T-helper 9 cell (primary cell): ENCODE results near the gene SRPK2.
"Not testable (repeated sequence)": the region's sequence is repeated elsewhere in the genome, so short reads cannot be mapped to it uniquely, and the experiment has no call there.

Source experiments
- DNase-seq: peaks from one replicate; pipeline ENCODE4 v3.0.0-alpha.2; 2020

The SRPK2 gene

DNA sequence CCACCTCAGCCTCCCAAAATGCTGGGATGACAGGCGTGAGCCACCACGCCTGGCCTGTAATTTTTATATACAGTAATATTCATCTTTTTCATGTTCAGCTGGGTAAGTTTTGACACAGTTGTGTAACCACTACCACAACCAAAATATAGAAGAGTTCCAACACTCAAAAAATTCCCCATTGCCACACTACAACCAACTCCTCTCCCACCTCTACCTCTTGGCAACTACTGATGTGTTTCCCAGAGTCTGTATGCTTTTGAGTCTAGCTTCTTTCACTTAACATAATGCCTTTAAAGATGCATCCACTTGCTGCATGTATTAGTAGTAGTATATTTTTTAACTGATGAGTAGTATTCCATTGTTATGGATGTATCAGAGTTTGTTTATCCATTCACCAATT is 90.7 kb downstream of the SRPK2 start:
- DNase-seq, result no peak

DNA sequence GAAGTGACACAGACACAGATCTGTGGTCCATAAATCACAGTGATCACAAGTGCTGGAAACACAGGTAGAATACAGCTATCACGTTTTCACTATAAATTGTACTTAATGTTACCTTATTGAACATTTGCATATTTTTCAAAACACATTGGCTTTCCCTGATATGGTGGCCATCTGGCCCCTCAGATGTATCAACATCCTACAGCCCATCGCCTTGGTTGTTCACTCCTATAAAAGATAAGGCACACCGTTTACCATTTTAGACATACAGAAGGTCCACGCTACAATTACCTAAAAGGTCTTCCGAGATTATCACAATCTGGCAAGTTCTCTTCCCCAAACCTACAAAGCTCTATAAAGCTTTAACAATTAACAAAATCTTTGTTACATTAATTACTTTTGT is 91.4 kb downstream of the SRPK2 start:
- no peak for DNase-seq

DNA sequence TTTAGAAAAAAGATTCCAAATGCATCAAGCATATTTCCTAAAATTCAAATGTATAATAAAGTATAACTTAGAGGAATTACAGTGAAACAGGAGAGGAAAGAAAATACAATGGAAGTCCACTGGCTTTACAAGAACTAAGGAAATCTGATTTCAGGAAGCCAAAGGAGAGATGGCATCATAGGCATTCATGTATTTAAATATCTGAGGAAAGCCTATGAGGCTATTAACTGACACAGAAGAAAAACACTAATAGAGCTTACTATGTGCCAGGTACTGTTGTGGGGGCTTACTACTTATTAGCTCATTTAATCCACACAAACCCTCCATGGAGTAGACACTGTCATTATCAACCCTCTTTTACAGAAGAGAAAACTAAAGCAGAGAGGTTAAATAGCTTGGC is 92.2 kb downstream of the SRPK2 start:
- no peak for DNase-seq

DNA sequence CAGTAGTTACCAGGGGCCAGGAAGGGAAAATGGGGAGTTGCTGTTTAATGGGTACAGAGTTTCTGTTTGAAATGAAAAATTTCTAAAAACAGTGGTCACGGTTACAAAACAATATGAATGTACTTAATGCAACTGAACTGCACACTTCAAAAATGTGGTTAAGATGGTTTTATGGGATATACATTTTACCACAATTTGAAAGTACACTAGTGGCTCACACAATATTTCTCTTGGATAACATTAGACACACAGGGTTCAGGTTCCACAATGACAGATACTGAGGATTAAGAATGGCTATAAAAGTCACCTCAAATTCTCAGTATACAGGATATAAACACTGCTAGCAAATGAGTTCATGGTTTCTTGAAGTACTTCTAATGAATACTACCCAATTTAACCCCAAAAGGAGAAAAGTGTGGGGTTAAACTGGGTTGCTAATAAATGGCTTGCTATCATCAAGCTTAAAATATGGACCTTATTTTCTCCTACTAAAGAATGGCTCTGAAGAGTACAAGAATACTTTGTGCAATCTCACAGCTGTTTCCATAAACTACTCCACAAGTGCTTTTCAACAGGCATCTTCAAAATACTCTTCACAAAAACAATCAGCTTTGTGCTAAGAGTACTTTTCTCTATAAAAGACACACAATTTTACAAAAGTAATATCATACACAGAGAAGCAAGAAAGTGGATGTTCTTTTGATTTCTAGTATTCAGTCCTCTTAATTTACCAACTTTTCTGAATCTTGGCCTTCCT is 92.9 kb downstream of the SRPK2 start:
- no peak for DNase-seq

DNA sequence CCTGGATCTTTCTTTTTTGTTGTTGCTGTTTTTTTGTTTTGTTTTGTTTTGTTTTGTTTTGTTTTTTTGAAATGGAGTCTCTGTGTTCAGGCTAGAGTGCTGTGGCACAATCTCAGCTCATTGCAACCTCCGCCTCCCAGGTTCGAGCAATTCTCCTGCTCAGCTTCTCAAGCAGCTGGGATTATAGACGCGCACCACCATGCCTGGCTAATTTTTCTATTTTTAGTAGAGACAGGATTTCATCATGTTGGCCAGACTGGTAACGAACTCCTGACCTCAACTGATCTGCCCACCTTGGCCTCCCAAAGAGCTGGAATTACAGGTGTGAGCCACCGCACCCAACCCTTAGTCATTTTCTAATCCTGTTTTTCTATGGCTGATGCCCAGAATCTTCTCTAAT is 94.2 kb downstream of the SRPK2 start:
- DNase-seq, result not testable (repeated sequence)

DNA sequence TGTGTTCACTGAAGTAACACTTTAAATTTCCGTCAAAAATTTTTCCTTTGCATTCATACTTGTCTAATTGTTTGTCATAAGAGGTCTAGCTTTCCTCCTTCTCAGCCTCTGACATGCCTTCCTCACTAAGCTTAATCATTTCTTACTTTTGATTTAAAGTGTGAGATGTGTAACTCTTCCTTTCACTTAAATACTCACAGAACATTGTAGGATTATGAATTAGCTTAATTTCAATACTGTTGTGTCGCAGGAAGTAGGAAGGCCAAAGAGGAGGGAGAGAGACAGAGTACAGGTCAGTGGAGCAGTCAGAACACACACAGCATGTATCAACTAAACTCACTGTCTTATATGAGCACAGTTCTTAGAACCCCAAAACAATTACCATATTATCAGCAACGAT is 99.0 kb downstream of the SRPK2 start:
- DNase-seq, result no peak

DNA sequence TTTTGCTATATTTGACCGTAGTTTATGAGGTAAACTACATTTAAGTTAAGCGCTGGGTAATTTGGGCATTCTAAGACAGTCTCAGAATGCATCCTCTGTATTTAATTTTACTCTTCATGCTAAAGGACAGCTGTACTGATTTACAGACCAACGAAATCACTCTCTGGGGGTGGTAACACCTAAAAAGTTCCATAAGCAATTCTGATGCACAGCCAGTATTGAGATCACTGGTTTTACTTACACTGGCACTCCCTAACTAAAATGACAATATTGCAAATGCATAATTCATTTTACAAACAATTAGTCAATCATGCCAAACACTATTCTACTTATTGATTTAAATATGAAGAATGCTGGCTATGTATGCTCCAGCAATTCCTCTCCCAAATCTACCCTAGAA is 102.3 kb downstream of the SRPK2 start:
- DNase-seq, result no peak

DNA sequence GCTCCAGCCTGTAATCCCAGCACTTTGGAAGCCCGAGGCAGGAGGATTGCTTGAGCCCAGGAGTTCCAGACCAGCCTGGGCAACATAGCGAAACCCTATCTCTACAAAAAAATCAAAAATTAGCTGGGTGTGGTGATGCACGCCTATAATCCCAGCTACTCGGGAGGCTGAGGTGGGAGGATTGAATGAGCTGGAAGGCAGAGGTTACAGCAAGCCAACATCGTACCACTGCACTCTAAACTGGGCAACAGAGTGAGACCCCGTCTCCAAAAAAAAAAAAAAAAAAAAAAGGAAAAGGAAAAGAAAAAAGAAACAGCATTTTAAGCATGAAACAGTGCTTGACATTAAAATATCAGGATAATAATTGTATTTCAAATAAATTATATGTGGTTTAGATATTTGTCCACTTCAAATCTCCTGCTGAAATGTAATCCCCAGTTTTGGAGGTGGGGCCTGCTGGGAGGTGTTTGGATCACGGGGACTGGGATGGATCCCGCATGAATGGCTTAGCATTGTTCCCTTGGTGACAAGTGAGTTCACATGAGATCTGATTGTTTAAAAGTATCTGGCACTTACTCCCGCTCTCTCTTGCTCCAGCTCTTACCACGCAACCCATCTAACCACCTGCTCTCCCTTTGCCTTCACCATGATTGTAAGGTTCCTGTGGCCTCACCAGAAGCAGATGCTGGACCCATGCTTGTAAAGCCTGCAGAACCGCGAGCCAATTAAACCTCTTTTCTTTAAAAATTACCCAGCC is 103.4 kb downstream of the SRPK2 start:
- DNase-seq, result no peak

DNA sequence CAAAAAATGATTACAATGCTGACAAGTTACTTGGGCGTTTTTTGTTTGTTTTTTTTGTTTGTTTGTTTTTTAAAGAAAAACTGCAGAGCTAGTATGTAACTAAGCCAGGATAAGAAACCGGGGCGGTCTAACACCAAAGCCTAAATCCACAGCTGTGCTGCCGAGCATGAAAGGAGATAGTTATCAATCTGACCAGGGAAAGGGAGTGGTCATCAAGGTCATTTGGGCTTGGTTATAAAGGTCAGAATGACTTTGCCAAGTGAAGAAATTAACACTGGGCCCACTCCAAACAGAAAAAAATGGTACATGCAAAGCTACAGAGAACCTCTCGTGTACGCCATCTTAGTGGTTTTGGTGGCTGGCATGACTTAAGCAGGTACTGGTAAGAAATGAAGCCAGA is 104.7 kb downstream of the SRPK2 start:
- DNase-seq, result no peak

DNA sequence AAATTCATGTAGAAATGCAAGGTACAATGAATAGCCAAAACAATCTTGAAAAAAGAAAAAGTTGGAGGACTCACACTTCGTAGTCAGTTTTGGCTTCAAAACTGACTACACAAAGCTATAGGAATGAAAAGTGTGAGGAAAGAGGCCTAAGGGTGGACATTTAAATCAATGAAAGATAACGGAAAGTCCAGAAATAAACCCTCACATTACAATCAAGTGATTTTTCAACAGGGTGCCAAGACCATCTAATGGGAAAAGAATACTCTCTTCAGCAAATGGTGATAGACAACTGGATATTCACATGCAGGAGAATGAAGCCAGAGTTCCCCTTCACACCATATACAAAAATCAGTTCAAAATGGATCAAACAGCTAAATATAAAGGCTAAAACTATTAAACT is 106.8 kb downstream of the SRPK2 start:
- no peak for DNase-seq

DNA sequence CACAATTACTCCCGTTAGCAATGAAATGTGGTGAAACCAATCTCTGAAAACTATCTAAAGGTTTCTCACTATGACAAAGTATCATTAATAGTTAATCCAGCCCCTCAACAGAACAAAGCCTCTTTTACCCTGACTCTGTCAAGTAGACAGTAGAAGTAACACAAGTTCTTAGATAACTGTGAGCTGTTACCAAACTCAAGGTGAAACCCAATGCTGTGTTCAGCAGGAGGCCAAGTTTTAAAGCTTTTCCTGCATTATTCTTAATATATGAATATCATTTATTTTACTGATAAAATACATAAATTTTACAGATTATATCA is 109.1 kb downstream of the SRPK2 start:
- DNase-seq, result no peak

DNA sequence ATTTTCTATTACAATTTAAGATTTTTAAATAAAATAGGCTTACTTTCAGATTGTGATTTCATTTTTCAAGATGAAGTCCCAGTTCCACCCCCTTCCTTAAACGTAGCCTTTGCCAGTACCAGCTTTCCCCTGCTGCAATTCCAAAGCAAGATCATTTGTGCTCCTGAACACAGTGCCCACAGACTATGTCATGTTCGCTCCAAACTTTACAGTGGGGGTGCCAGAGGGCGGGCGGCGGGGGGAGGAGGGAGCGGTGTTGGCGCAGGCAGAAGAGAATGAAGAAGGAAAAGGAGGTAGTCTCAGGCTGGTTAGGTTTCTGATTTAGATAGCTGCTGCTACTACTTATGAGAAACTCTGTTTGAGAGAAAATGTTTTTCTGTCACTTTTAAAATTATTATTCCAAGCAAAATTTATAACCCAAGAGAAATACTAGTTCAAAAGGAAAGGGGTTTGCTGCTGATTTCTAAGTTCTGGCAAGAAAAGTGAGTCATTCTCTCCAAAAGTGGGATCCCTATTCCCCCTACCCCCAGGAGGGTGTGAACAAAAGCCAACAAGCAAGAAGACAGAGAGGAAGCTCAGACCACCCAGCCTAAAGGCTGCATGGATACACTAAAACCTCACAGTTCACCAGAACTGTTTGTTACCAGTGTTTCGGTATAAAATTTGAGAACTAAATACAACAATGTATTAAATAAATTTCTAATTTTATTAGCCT is 109.6 kb downstream of the SRPK2 start:
- DNase-seq, result no peak

DNA sequence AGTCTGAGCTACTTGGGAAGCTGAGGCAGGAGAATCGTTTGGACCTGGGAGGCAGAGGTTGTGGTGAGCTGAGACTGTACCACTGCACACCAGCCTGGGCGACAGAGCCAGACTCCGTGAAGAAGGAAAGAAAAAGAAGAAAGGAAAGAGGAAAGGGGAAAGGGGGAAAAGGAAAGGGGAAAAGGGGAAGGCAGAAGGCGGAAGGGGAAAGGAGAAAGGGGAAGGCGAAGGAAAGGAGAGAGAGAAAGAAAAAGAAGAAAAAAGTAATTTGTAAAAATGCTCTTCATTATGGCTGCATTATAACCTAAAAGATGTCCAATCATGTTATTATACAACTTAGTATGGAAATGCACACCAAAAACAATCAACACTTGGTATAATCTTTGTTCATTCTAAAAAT is 110.2 kb downstream of the SRPK2 start:
- DNase-seq, result no peak

DNA sequence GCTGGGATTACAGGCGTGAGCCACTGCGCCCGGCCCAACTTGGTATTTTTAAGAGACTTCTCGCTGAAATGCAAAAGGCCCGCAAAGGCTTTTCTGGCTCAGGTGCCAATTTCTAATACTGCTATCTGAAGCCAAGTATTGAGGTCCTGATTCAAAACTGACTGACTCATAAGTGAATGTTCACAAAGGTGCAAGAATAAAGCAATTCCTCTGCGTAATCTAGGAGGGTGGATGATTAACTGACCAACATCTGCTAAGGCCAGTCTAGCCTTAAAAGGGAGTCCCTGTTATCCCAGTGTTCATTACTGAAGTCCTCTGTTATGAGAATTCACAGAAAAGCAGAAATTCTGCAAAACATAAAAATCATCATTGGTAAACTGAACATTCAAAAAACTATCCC is 111.4 kb downstream of the SRPK2 start:
- no peak for DNase-seq

DNA sequence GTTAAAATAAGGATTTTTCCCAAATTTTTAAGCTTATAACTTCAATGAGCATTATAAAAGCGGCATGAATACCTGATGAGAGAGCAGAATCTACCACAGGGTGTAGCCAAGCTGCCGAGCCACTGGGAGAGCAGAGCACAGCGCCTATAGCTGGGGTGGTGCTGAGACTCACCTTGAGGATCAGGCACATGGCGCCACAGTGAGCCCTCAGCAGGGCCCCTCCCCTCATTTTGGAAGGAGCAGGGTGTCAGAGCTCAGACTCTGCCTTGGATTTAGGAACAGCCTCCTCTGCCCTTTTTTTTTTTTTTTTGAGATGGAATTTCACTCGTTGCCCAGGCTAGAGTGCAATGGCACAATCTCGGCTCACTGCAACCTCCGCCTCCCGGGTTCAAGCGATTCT is 118.6 kb downstream of the SRPK2 start:
- DNase-seq, result no peak

DNA sequence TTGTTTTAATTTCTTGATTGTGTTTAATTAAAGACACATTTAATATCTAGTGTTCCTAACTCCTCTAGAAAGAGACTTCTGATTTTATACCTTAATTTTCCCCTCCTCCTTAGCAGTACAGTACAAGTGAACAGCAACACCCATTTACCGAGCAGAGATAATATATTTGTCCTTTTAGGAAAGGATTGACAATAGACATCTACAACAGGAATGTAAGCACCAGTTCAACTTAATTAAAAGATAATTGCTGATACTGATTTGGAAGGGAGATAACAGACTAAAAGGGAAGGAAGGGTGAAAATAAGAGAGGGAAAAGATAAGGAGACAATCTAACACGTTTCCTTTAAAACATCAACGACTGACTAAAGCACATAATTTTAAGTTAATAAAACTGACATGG is 119.3 kb downstream of the SRPK2 start:
- DNase-seq, result no peak

DNA sequence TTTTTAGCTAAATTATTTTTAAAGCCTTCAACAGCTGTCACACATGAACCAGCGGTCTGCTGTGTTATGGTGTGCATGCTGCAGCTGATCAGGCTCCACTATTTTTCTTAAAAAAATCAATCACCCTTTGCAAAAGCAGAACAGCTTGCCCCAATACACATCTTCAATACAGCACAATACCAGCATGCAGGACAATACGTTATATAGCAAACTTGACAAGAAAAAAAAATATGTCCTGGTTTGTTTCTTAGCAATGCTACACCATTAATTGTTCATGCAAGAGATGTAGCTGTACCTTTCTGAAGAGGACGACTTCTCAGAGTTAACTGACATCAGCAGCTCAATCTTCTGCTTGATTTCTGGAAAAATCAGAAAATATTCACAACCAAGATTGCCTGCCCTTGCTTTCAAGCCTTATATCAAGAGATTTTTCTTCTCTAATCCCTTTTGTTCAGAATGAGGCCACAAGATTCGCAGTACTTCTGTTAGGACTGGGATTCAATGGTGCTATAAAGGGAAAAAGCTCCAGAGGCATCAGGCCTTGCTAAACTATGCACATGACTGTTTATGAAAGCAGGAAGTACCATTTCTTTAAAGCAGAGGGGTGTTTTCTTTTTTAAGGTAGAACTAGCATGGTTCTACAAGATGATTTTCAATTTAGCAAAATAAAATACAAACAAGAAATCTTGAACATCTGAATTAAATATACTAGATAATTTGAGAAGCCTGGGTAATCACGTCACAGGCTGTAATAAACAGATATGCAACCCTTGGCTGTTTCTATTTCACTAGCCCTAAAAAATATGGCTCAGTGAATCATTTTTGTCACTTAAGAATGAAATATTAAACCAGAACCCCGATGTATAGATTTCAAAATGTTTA is 120.0 kb downstream of the SRPK2 start:
- DNase-seq, result no peak

DNA sequence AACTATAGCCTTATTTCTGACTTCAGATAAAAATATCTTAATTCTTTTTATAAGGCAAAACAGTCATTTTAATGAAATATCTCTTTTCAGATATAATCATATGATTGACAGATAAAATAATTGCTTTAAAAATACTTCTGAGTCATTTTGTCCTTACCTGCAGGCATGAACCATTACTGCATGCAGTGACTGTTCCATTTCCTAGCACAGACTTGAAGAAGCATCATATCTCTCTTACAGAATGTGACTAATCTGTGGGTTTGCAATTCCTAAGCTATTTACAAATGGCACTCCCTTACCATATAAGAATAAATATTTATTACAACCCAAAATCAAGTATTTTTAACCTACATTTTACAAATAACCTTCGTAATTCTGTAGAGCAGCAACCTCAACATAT is 120.7 kb downstream of the SRPK2 start:
- DNase-seq, result no peak

DNA sequence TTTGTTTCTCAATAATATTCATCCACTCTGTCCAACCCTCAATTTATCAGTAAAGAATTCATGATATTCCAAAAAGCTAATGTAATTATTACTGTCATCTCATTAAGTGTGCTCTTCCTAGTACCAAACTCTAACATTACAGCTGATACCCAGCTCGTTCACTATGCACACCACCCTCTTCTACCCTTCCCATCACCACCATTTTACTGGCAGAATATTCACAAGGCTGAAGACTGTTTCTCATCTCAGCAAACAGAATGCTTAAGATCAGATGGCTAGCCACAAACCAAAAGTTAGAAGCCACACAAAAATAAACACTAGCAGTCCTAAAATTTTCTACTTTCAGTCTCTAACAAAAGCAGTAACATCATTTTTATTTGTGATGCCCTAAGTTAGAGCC is 121.5 kb downstream of the SRPK2 start:
- DNase-seq, result no peak

DNA sequence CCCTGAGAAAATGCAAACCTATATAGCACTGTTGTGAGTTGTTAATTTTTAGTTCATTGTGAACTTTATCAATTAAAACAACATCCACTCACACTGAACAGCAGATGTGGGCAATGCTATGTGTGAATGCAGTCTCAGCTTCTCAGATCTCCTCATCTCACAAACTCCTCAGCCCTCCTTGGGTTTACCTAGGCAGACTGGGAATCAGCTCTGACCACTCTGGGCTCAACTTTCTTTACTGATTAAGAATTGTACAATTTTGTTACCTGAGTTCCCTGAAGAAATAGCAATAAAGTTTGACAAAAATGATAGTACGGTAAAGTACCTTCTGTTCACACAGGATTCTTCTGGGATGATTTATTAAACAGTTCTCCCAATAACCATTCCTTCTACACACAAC is 124.0 kb downstream of the SRPK2 start:
- DNase-seq, result no peak

DNA sequence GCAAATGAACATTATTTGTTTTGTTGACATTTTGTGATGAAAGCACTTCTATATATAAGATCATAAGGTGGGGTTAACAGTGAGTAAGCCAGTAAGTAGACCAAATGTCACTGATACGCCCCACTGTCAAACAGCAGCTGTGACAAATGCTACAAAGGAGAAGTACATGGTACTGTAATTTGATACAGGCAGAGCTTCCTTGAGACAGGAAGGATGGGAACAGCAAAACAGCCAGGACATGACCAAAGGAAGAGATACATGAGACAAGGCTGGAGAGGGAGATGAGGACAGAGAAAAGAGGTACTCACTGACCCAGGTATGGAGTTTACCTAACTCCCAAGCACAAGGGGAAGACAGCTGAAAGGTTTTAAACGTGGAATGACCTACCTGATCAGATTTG is 127.0 kb downstream of the SRPK2 start:
- no peak for DNase-seq

DNA sequence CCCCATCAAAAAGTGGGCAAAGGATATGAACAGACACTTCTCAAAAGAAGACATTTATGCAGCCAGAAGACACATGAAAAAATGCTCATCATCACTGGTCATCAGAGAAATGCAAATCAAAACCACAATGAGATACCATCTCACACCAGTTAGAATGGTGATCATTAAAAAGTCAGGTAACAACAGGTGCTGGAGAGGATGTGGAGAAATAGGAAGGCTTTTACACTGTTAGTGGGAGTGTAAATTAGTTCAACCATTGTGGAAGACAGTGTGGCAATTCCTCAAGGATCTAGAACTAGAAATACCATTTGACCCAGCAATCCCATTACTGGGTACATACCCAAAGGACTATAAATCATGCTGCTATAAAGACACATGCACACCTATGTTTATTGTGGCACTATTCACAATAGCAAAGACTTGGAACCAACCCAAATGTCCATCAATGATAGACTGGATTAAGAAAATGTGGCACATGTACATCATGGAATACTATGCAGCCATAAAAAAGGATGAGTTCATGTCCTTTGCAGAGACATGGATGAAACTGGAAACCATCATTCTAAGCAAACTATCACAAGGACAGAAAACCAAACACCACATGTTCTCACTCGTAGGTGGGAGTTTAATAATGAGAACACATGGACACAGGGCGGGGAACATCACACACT is 128.4 kb downstream of the SRPK2 start:
- DNase-seq, result not testable (repeated sequence)

DNA sequence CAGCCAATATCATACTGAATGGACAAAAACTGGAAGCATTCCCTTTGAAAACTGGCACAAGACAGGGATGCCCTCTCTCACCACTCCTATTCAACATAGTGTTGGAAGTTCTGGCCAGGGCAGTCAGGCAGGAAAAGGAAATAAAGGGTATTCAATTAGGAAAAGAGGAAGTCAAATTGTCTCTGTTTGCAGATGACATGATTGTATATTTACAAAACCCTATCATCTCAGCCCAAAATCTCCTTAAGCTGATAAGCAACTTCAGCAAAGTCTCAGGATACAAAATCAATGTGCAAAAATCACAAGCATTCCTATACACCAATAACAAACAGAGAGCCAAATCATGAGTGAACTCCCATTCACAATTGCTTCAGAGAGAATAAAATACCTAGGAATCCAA is 129.8 kb downstream of the SRPK2 start:
- not testable (repeated sequence) for DNase-seq
